ENCODE measurements around the gene C10orf67. TPM values are rescaled to one million over a fixed set of nuclear protein-coding genes. Genes with fewer than 3 reads are reported as not detected.

Gene C10orf67
- total RNA-seq, 1 experiment from 2014 or later = not detected

- Histone ChIP-seq H3K27ac (ENCODE audit: low read depth, low read length) (no peak overlapping the region), H2AFZ (ENCODE audit: low read depth, low read length, poor library complexity, severe bottlenecking) (no peak overlapping the region), H3K9me2 (ENCODE audit: insufficient read depth) (no peaks in the 10 kb centered on the region), H4K20me1 (ENCODE audit: insufficient read depth) (no peaks in the 10 kb centered on the region), H3K9me3 (ENCODE audit: control insufficient read depth in 1 of 2, insufficient read depth in 1 of 2, low read depth in 1 of 2, low read length in 2 of 2) (no peaks in the 10 kb centered on the region), H3K9ac (ENCODE audit: low read length) (no peak overlapping the region), H3K27me3 (ENCODE audit: insufficient read depth, low read length) (no peaks in the 10 kb centered on the region), H3K4me2 (ENCODE audit: low read length) (no peak overlapping the region), H3K4me1 (ENCODE audit: control insufficient read depth in 1 of 2, insufficient read depth in 2 of 2, low read length in 2 of 2) (no peaks in the 10 kb centered on the region), H3K4me3 (replicated peaks in 1 of 2; ENCODE audit: low read depth in 1 of 2, low read length in 2 of 2) (no peak overlapping the region), H3K36me3 (ENCODE audit: control insufficient read depth in 1 of 2, insufficient read depth in 2 of 2, low read length in 2 of 2) (no peaks in the 10 kb centered on the region), H3K79me2 (ENCODE audit: insufficient read depth, low read length) (no peaks in the 10 kb centered on the region)
- POLR2A ChIA-PET = no interaction called here
- DNase-seq (ENCODE audit: low read depth, low spot score) = no peak
- ATAC-seq = no peak
- CTCF ChIA-PET = no interaction called here
- no TSS peak for BruUV-seq (replicated peaks)
- RAD21 ChIA-PET (ENCODE audit: low non-redundant PET in 1 of 2, low total read pairs in 2 of 2, uncharacterized antibody in 2 of 2, unreplicated experiment in 2 of 2) = no interaction called here
- intact Hi-C loops (cut with micrococcal nuclease) = no loop called here
- TF ChIP-seq ELF1 (IDR thresholded peaks at IDR 0.05; ENCODE audit: borderline replicate concordance, low read depth) = no peak
- no peak for TF ChIP-seq EZH2 (IDR thresholded peaks at IDR 0.05)
- TF ChIP-seq JUND (IDR thresholded peaks at IDR 0.05) = no peak
- TF ChIP-seq ZBTB33 (IDR thresholded peaks at IDR 0.05; ENCODE audit: extremely low read depth, insufficient replicate concordance, low read length) = no peak
- TF ChIP-seq, protein P1, sequence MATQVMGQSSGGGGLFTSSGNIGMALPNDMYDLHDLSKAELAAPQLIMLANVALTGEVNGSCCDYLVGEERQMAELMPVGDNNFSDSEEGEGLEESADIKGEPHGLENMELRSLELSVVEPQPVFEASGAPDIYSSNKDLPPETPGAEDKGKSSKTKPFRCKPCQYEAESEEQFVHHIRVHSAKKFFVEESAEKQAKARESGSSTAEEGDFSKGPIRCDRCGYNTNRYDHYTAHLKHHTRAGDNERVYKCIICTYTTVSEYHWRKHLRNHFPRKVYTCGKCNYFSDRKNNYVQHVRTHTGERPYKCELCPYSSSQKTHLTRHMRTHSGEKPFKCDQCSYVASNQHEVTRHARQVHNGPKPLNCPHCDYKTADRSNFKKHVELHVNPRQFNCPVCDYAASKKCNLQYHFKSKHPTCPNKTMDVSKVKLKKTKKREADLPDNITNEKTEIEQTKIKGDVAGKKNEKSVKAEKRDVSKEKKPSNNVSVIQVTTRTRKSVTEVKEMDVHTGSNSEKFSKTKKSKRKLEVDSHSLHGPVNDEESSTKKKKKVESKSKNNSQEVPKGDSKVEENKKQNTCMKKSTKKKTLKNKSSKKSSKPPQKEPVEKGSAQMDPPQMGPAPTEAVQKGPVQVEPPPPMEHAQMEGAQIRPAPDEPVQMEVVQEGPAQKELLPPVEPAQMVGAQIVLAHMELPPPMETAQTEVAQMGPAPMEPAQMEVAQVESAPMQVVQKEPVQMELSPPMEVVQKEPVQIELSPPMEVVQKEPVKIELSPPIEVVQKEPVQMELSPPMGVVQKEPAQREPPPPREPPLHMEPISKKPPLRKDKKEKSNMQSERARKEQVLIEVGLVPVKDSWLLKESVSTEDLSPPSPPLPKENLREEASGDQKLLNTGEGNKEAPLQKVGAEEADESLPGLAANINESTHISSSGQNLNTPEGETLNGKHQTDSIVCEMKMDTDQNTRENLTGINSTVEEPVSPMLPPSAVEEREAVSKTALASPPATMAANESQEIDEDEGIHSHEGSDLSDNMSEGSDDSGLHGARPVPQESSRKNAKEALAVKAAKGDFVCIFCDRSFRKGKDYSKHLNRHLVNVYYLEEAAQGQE (IDR thresholded peaks at IDR 0.05; ENCODE audit: low read depth) = no peak
- TF ChIP-seq TCF7L2 (IDR thresholded peaks at IDR 0.05; ENCODE audit: borderline replicate concordance, extremely low read depth, insufficient read depth, insufficient read length) = no peak
Observed at GRCh38 chr10:23379686-23380085, 35.1 kb upstream of the C10orf67 start.

Data from HCT116 (cell line).